Activated CD4-positive, alpha-beta T cell treated with anti-CD3 and anti-CD28 coated beads, Interleukin-2, amount 50 U/mL, for 24 hours (primary cell): ENCODE measurements around the gene TK1.
A peak's percentile ranks its signal among the peaks of the same experiment; 100 is the strongest.
"Not testable (repeated sequence)": the region's sequence is repeated elsewhere in the genome, so short reads cannot be mapped to it uniquely, and the experiment has no call there.

Source experiments
- DNase-seq, 2 donors: peaks; one replicate each; pipeline ENCODE4 v3.0.0-alpha.2; 2020; ENCODE audit warnings: low read depth in 1 of 2, low spot score in 1 of 2

TK1 gene

DNA sequence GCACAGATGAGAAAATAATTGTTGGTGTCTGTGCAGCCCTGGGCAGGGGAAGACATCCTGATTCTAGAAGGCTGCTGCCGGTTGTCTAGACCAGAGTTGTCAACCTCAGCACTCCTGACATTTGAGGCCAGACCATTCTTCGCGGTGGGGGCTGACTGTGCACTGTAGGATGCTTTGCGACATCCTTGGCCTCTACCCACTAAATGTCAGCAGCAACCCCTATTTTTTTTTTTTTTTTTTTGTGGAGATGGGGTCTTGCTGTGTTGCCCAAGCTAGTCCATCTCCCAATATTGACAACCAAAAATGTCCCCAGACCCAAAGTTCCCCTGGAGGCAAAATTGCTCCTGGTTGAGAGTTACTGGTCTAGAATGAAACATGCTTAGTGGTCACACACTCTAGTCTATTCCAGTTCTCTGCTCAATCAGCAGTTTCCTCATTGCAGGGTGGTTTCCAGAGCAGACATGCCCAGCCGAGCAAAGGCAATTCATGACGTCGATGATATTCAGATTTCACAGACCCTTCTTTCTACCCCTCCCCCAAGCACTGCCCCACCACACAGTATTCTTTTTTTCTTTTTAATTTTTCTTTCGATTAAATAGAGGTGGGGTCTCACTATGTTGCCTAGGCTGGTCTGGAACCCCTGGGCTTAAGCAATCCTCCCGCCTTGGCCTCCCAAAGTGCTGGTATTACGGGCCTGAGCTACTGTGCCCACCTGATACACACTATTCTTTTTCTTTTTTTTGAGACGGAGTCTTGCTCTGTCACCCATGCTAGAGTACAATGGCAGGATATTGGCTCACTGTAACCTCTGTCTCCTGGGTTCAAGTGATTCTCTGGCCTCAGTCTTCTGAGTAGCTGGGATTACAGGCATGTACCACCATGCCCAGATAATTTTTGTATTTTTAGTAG, 31.7 kb downstream of the TK1 start:
- no peak for DNase-seq

DNA sequence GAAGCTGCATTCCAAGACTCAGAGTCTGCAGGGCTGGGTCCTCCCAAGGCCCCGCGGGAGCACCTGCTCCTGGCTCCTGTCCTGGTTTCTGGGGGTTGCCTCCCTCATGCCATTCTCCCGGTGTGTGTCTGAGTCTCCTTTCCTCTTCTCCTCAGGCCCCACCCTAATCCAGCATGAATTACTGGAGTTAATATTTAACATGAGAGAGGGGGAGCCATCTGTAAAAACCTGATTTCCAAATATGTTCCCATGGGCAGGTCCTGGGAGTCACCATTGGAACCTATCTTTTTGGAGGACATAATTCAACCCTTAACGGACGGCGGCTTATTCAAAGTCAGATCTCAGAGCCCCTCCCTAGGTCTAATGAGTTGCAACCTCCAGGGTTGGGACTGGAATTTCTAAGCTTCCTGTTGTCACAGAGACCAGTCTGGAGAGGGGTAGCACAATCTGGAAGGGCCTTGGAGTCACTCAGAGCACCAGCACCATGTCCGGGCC, 35.3 kb downstream of the TK1 start:
- DNase-seq: no peak

DNA sequence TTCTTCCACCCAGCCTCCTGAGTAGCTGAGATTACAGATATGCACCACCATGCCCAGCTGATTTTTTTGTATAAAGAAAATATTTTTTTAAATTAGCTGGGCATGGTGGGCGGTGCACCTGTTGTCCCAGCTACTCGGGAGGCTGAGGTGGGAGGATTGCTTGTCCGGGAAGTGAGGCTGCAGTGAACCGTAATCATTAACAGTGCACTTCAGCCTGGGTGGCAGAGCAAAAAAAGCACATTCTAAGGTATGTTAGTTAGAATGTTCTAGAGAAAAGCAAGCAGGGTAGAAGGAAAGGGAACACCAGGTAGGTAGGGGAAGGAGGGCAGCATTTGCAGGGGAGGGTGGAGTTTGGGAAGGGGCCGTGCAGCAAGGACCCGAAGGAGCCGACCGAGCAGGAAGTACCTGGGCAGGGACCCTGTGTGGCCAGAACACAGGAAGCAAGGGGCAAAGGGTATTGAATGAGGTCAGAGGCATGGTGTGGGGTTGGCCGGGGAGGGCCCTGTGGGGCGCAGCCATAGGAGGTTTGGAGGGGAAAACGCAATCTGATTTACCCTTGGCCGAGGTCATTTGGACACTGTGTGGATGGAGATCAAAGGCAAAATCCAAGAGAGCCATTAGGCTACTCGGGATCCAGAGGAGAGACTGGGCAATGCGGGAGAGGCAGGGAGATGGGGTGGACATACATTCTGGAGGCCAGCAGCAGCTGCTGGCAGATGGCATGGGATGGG, 38.4 kb downstream of the TK1 start:
- DNase-seq: no peak

GRCh38 chr17:78147315-78147998, 39.4 kb downstream of the TK1 start:
- DNase-seq: no peak

GRCh38 chr17:78146881-78147280, 40.0 kb downstream of the TK1 start:
- no peak for DNase-seq

DNA sequence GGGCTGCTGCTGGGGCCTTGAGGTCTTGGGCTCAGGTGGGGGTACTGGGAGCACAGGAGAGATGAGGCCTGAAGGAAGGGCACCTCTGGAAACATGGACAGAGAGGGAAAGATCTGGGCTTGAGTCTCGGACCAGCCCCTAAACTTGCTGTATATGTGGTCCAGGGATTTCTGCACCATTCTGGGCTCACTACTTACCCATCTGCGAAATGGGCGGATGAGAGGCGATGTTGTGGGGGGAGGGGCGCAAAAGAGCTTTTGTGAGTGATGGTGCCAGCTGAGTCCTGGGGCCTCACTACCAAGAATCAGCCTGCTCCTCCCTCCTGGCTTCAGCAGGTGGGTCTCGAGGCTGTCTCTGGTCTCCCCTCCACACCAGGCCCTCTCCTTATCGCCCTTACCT, 40.4 kb downstream of the TK1 start:
- DNase-seq: no peak

GRCh38 chr17:78144736-78145641, 41.9 kb downstream of the TK1 start:
- no peak for DNase-seq

- no peak for DNase-seq
These were observed 42.6 kb downstream of the TK1 start for GRCh38 chr17:78144147-78144719.

GRCh38 chr17:78143214-78144146, 43.4 kb downstream of the TK1 start:
- no peak for DNase-seq

DNA sequence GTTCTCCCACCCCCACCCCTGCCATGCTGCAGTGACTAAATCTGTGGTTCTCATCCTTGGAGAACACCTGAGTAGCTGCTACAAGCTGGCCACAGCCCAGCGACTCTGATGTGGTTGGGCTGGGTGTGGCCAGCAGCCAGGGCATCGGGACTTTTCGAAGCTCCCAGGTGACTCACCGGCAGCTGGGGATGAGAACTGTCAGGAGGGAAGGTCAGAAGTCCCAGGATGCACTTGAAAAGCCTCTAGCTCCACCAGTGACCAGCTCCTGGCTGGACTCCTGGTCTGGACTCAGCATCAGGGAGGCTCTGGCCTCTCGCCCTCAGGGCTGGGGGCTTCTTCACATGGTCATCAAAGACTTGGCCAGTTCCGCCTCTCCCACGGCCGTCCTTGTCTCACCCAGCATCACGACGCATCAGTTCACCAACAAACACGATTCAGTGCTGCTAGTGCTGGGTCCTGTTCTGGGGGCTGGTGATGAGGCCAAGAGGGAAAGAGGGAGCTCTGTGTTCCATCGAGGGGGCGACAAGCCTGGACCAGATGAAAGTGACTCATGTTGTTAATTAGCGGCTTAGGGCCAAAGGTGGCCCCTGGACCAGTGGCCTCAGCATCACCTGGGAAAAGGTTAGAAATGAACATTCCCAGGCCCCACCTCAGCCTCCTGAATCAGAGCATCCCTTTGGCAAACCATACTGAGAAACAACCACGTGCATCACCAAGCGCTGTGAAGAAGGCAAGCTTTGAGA, 44.6 kb downstream of the TK1 start:
- no peak for DNase-seq

- DNase-seq: no peak
These were observed 45.3 kb downstream of the TK1 start for GRCh38 chr17:78141437-78142118.

DNA sequence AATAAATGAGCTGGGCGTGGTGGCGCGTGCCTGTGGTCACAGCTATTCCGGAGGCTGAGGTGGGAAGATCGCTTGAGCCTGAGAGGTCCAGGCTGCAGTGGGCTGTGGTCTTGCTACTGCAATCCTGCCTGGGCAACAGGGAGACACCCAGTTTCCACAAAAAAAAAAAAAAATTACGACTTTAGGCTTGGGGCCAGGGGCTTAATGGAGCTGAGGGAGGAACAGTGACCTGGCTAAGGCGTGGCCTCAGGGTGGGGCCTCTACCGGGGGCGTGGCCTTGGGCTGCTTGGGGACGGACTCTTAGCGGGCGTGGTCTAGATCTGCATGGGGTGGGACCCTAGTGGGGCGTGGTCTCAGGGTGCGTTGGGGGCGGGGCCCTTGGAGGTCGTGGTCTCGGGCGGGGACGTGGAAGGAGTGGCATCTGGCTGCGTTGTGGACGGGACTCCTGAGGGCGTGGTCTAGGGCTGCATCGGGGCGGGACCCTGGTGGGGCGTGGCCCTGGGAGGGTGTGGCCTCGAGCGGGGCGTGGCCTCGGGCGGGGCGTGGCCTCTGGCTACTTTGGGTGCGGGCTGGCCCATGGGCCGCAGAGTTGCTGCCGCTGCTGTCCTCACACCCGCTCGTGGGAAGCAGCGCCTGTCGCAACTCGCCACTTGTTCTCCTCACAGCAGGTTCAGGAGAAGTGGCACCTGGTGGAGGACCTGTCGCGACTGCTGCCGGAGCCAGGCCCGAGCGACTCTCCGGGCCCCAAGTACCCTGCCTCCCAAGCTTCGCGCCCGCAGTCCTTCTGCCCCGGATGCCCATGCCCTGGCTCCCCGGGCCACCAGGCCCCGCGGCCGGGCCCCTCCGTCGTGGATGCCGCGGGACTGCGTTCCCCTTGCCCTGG, 46.4 kb downstream of the TK1 start:
- peak; percentile 74 to 92 for DNase-seq

- not testable (repeated sequence) for DNase-seq
These were observed 47.0 kb downstream of the TK1 start for GRCh38 chr17:78139861-78140168.

GRCh38 chr17:78138204-78139060, 48.4 kb downstream of the TK1 start:
- DNase-seq: no peak

- no peak for DNase-seq
These were observed 49.3 kb downstream of the TK1 start for GRCh38 chr17:78137392-78138203.
